ENCODE measurements around the gene LINC01488. TPM values are rescaled to one million over a fixed set of nuclear protein-coding genes. Genes with fewer than 3 reads are reported as not detected.

The LINC01488 gene
- total RNA-seq, 4 donors from 2014 or later = not detected

GRCh38 chr11:69486773-69487291 is 5.4 kb downstream of the LINC01488 start:
- H3K9me3 ChIP-seq = no peaks in the 10 kb centered on the region

GRCh38 chr11:69487391-69487790 is 5.9 kb downstream of the LINC01488 start:
- TF ChIP-seq POLR2AphosphoS5 (IDR thresholded peaks at IDR 0.05) = no peak
- TF ChIP-seq EP300 (IDR thresholded peaks at IDR 0.05; ENCODE audit: low read depth) = no peak
- TF ChIP-seq POLR2A (IDR thresholded peaks at IDR 0.05) = no peak
- TF ChIP-seq CTCF (IDR thresholded peaks at IDR 0.05) = no peak
- H3K9me3 ChIP-seq = no peaks in the 10 kb centered on the region
- H3K36me3 ChIP-seq = no peaks in the 10 kb centered on the region
- 90% methylated on average over 9 of the region's 10 CpGs; no CpG with 5 or more reads in 1 of the 2 donors for WGBS, 2 donors (ENCODE audit: low coverage in 1 of 2)
- H3K27ac ChIP-seq = no peak overlapping the region
- H3K27me3 ChIP-seq = no peaks in the 10 kb centered on the region
- DNase-seq = no peak
- peaks cover 0 to 6% (median 1%) of the 10 kb centered on the region in 4 donors for H3K4me1 ChIP-seq
- in situ Hi-C loops (cut with MboI; ENCODE audit: low pct_ligation_motif_present in 1 of 4, low pct_unique_long_range_greater_than_20kb in 1 of 4, low sequenced_read_pairs in 3 of 4) = no loop called here
- intact Hi-C loops (cut with DNase I; ENCODE audit: low total_unique reads) = no loop called here
- no peak overlapping the region for H3K4me3 ChIP-seq

More at GRCh38 chr11:69486773-69487291, 5.4 kb downstream of the LINC01488 start:
- Histone ChIP-seq H3K36me3 (no peaks in the 10 kb centered on the region), H3K27me3 (no peaks in the 10 kb centered on the region), H3K4me3 (no peak overlapping the region), H3K27ac (no peak overlapping the region), H3K4me1 (peaks cover 0 to 6% (median 1%) of the 10 kb centered on the region in 4 donors)
- no peak for DNase-seq
- WGBS, 2 donors (ENCODE audit: low coverage in 1 of 2) = 66 to 75% methylated on average over 3 to 19 of the region's 19 CpGs
- intact Hi-C loops (cut with DNase I; ENCODE audit: low total_unique reads) = no loop called here
- TF ChIP-seq POLR2AphosphoS5 (IDR thresholded peaks at IDR 0.05) (no peak), EP300 (IDR thresholded peaks at IDR 0.05; ENCODE audit: low read depth) (no peak), CTCF (IDR thresholded peaks at IDR 0.05) (no peak)
- in situ Hi-C loops (cut with MboI; ENCODE audit: low pct_ligation_motif_present in 1 of 4, low pct_unique_long_range_greater_than_20kb in 1 of 4, low sequenced_read_pairs in 3 of 4) = no loop called here

- Histone ChIP-seq H3K4me1 (peaks cover 0 to 6% (median 1%) of the 10 kb centered on the region in 4 donors), H3K27ac (no peak overlapping the region), H3K27me3 (no peaks in the 10 kb centered on the region), H3K4me3 (no peak overlapping the region), H3K36me3 (no peaks in the 10 kb centered on the region), H3K9me3 (no peaks in the 10 kb centered on the region)
- intact Hi-C loops (cut with DNase I; ENCODE audit: low total_unique reads) (no loop called here), in situ Hi-C loops (cut with MboI; ENCODE audit: low pct_ligation_motif_present in 1 of 4, low pct_unique_long_range_greater_than_20kb in 1 of 4, low sequenced_read_pairs in 3 of 4) (no loop called here)
- DNase-seq = no peak
- WGBS, 2 donors (ENCODE audit: low coverage in 1 of 2) = 96% methylated on average over 10 of the region's 17 CpGs; no CpG with 5 or more reads in 1 of the 2 donors
- TF ChIP-seq POLR2A (IDR thresholded peaks at IDR 0.05) (no peak), EP300 (IDR thresholded peaks at IDR 0.05; ENCODE audit: low read depth) (no peak), CTCF (IDR thresholded peaks at IDR 0.05) (no peak), POLR2AphosphoS5 (IDR thresholded peaks at IDR 0.05) (no peak)
These were observed 6.5 kb downstream of the LINC01488 start for GRCh38 chr11:69487849-69488542.

GRCh38 chr11:69488543-69488940 is 7.1 kb downstream of the LINC01488 start:
- in situ Hi-C loops (cut with MboI; ENCODE audit: low pct_ligation_motif_present in 1 of 4, low pct_unique_long_range_greater_than_20kb in 1 of 4, low sequenced_read_pairs in 3 of 4) = no loop called here
- Histone ChIP-seq H3K9me3 (no peaks in the 10 kb centered on the region), H3K4me1 (peaks cover 0 to 5% (median 1%) of the 10 kb centered on the region in 4 donors), H3K27ac (no peak overlapping the region), H3K27me3 (no peaks in the 10 kb centered on the region), H3K4me3 (no peak overlapping the region), H3K36me3 (no peaks in the 10 kb centered on the region)
- no peak for DNase-seq
- intact Hi-C loops (cut with DNase I; ENCODE audit: low total_unique reads) = no loop called here
- WGBS, 2 donors (ENCODE audit: low coverage in 1 of 2) = 99 to 100% methylated on average over 2 to 16 of the region's 16 CpGs
- no peak for TF ChIP-seq POLR2A (IDR thresholded peaks at IDR 0.05)
- TF ChIP-seq POLR2AphosphoS5 (IDR thresholded peaks at IDR 0.05) = no peak

Data from transverse colon (tissue), 4 donors.